ENCODE data around the gene ZCCHC8. TPM values are rescaled to one million over a fixed set of nuclear protein-coding genes. Genes with fewer than 3 reads are reported as not detected.
"Not testable (repeated sequence)": the region's sequence is repeated elsewhere in the genome, so short reads cannot be mapped to it uniquely, and the experiment has no call there.

Gene ZCCHC8
- total and polyA plus RNA-seq, 2 donors (not counting 3 experiments of a cell fraction or from before 2014, with no cell fraction given): 10.0 to 24.4 TPM

- Histone ChIP-seq H3K36me3 (ENCODE audit: control insufficient read depth in 2 of 2, extremely low read depth in 1 of 2, insufficient read depth in 2 of 2, low read length in 2 of 2) (peaks cover 13 to 17% of the 10 kb centered on the region in 2 experiments), H3K4me3 (replicated peaks in 1 of 3; ENCODE audit: insufficient read depth in 1 of 3, low read depth in 1 of 3, low read length in 3 of 3) (no peak overlapping the region), H4K20me1 (replicated peaks; ENCODE audit: control insufficient read depth, extremely low read depth, insufficient read depth, low read length) (no peaks in the 10 kb centered on the region), H3K27me3 (ENCODE audit: control insufficient read depth in 2 of 2, insufficient read depth in 2 of 2, low read length in 2 of 2) (no peaks in the 10 kb centered on the region), H2AFZ (ENCODE audit: low read depth, low read length) (no peak overlapping the region), H3K9ac (replicated peaks; ENCODE audit: extremely low read depth, insufficient read depth, low read length) (no peak overlapping the region), H3K9me1 (replicated peaks; ENCODE audit: control insufficient read depth, extremely low read depth, insufficient read depth, low read length) (no peaks in the 10 kb centered on the region), H3K9me3 (replicated peaks; ENCODE audit: control insufficient read depth, insufficient read depth, low read length) (no peaks in the 10 kb centered on the region), H3K4me2 (ENCODE audit: insufficient read depth, low read length) (peak overlapping the region; percentile 28), H3K27ac (ENCODE audit: insufficient read depth, low read depth, low read length) (peak overlapping the region; percentile 35), H3K4me1 (ENCODE audit: control insufficient read depth, extremely low read depth, insufficient read depth, low read length) (peaks cover 3% of the 10 kb centered on the region), H3K79me2 (ENCODE audit: control insufficient read depth, insufficient read depth, low read length) (no peaks in the 10 kb centered on the region)
- no TSS peak for BruUV-seq (replicated peaks)
- ChIA-PET CTCF (interaction anchor here (0.6 to 4.9 kb wide), 50 partner anchors 9 to 166 kb away, joined by 3 to 428 read pairs (median 6); partner anchors contain the start of genes RSRC2 and ZCCHC8), POLR2A (interaction anchor here (0.7 to 2.5 kb wide), 3 partner anchors 15 to 71 kb away, joined by 3 to 18 read pairs (median 4); no protein-coding TSS in a partner anchor)
- FAIRE-seq: peak; percentile 87
- peak; percentile 46 to 62 for TF ChIP-seq CTCF (IDR thresholded peaks at IDR 0.05; ENCODE audit: extremely low read depth in 1 of 2, insufficient read depth in 1 of 2, low read depth in 1 of 2, low read length in 2 of 2)
- no peak for TF ChIP-seq FOS (IDR thresholded peaks at IDR 0.05; ENCODE audit: borderline replicate concordance, insufficient read depth, low read length)
- no peak for TF ChIP-seq POLR2AphosphoS5 (IDR thresholded peaks at IDR 0.05; ENCODE audit: insufficient read depth, low read depth, low read length)
- no peak for TF ChIP-seq EZH2 (IDR thresholded peaks at IDR 0.05; ENCODE audit: borderline replicate concordance, low read depth, low read length, severe bottlenecking)
- no peak for TF ChIP-seq MAX (IDR thresholded peaks at IDR 0.05; ENCODE audit: insufficient read depth, insufficient read length)
- peak; percentile 80 for DNase-seq (ENCODE audit: low read depth, low spot score)
- dilution Hi-C loops (cut with MboI; ENCODE audit: extremely low pct_ligation_motif_present, low sequenced_read_pairs) (no loop called here), intact Hi-C loops (cut with micrococcal nuclease) (loop anchor here (1.0 to 2.0 kb wide), 3 partner anchors 48 to 135 kb away; no protein-coding TSS in a partner anchor)
Observed at GRCh38 chr12:122471324-122472226, 29.2 kb downstream of the ZCCHC8 start.

- H3K27ac ChIP-seq (ENCODE audit: insufficient read depth, low read depth, low read length); H3K27me3 ChIP-seq (ENCODE audit: control insufficient read depth in 2 of 2, insufficient read depth in 2 of 2, low read length in 2 of 2); H3K9me1 ChIP-seq (replicated peaks; ENCODE audit: control insufficient read depth, extremely low read depth, insufficient read depth, low read length); H3K79me2 ChIP-seq (ENCODE audit: control insufficient read depth, insufficient read depth, low read length); DNase-seq (ENCODE audit: low read depth, low spot score); H3K4me2 ChIP-seq (ENCODE audit: insufficient read depth, low read length); H3K9ac ChIP-seq (replicated peaks; ENCODE audit: extremely low read depth, insufficient read depth, low read length); BruUV-seq (replicated peaks); H3K4me1 ChIP-seq (ENCODE audit: control insufficient read depth, extremely low read depth, insufficient read depth, low read length); H3K9me3 ChIP-seq (replicated peaks; ENCODE audit: control insufficient read depth, insufficient read depth, low read length); FAIRE-seq; dilution Hi-C loops (cut with MboI; ENCODE audit: extremely low pct_ligation_motif_present, low sequenced_read_pairs); H3K4me3 ChIP-seq (replicated peaks in 1 of 3; ENCODE audit: insufficient read depth in 1 of 3, low read depth in 1 of 3, low read length in 3 of 3); H4K20me1 ChIP-seq (replicated peaks; ENCODE audit: control insufficient read depth, extremely low read depth, insufficient read depth, low read length); H2AFZ ChIP-seq (ENCODE audit: low read depth, low read length): not testable (repeated sequence)
- ChIA-PET POLR2A (interaction anchor here (0.6 to 2.5 kb wide), 2 partner anchors 70 to 300 kb away, joined by 6 to 18 read pairs; no protein-coding TSS in a partner anchor), CTCF (interaction anchor here (0.7 to 4.9 kb wide), 13 partner anchors 10 to 147 kb away, joined by 3 to 428 read pairs (median 7); partner anchors contain the start of gene ZCCHC8)
- intact Hi-C loops (cut with micrococcal nuclease): loop anchor here (2.0 kb wide), 1 partner anchor 134 kb away; no protein-coding TSS in a partner anchor
- peaks cover 10 to 12% of the 10 kb centered on the region in 2 experiments for H3K36me3 ChIP-seq (ENCODE audit: control insufficient read depth in 2 of 2, extremely low read depth in 1 of 2, insufficient read depth in 2 of 2, low read length in 2 of 2)
Observed at GRCh38 chr12:122470576-122470975, 30.2 kb downstream of the ZCCHC8 start.

GRCh38 chr12:122469856-122470255 is 30.9 kb downstream of the ZCCHC8 start:
- H3K4me3 ChIP-seq (replicated peaks in 1 of 3; ENCODE audit: insufficient read depth in 1 of 3, low read depth in 1 of 3, low read length in 3 of 3); H4K20me1 ChIP-seq (replicated peaks; ENCODE audit: control insufficient read depth, extremely low read depth, insufficient read depth, low read length); H3K9me3 ChIP-seq (replicated peaks; ENCODE audit: control insufficient read depth, insufficient read depth, low read length); dilution Hi-C loops (cut with MboI; ENCODE audit: extremely low pct_ligation_motif_present, low sequenced_read_pairs); H3K27me3 ChIP-seq (ENCODE audit: control insufficient read depth in 2 of 2, insufficient read depth in 2 of 2, low read length in 2 of 2); H3K9ac ChIP-seq (replicated peaks; ENCODE audit: extremely low read depth, insufficient read depth, low read length); H3K9me1 ChIP-seq (replicated peaks; ENCODE audit: control insufficient read depth, extremely low read depth, insufficient read depth, low read length); H3K4me2 ChIP-seq (ENCODE audit: insufficient read depth, low read length); POLR2A ChIA-PET; BruUV-seq (replicated peaks); FAIRE-seq; H2AFZ ChIP-seq (ENCODE audit: low read depth, low read length); DNase-seq (ENCODE audit: low read depth, low spot score); H3K79me2 ChIP-seq (ENCODE audit: control insufficient read depth, insufficient read depth, low read length); H3K27ac ChIP-seq (ENCODE audit: insufficient read depth, low read depth, low read length); H3K4me1 ChIP-seq (ENCODE audit: control insufficient read depth, extremely low read depth, insufficient read depth, low read length): not testable (repeated sequence)
- H3K36me3 ChIP-seq (ENCODE audit: control insufficient read depth in 2 of 2, extremely low read depth in 1 of 2, insufficient read depth in 2 of 2, low read length in 2 of 2): peaks cover 8 to 12% of the 10 kb centered on the region in 2 experiments
- intact Hi-C loops (cut with micrococcal nuclease): loop anchor here (2.0 kb wide), 1 partner anchor 133 kb away; no protein-coding TSS in a partner anchor
- CTCF ChIA-PET: interaction anchor here (1.8 to 4.9 kb wide), 2 partner anchors 70 to 114 kb away, joined by 5 to 428 read pairs; no protein-coding TSS in a partner anchor
